Mucosa of descending colon (tissue), 3 donors: ENCODE results near the gene CRYM. TPM values are rescaled to one million over a fixed set of nuclear protein-coding genes. Genes with fewer than 3 reads are reported as not detected.

Experiments
- ATAC-seq: fragments of 200-7000 bp; cut with Tn5 transposase; one replicate; pipeline ENCODE4 v1.9.1; 2020; ENCODE audit warnings: mild to moderate bottlenecking, moderate library complexity
- DNase-seq, 3 donors: peaks; one replicate each; pipeline ENCODE4 v3.0.0-alpha.2; 2020
- H3K36me3 ChIP-seq: fragments of 200-600 bp; one replicate; pipeline ENCODE4 v1.8.0; 2021; ENCODE audit warnings: low read depth, mild to moderate bottlenecking
- H3K4me1 ChIP-seq: fragments of 200-600 bp; one replicate; pipeline ENCODE4 v1.8.0; 2021; ENCODE audit warnings: low read depth, mild to moderate bottlenecking
- H3K4me3 ChIP-seq: fragments of 200-600 bp; one replicate; pipeline ENCODE4 v1.8.0; 2021; ENCODE audit warnings: mild to moderate bottlenecking
- H3K9me3 ChIP-seq: fragments of 200-600 bp; one replicate; pipeline ENCODE4 v1.8.0; 2021; ENCODE audit warnings: mild to moderate bottlenecking
- intact Hi-C, 2 donors: fragments of 100-400 bp; cut with DNase I in 1 of 2; cut with micrococcal nuclease in 1 of 2; formaldehyde crosslinking; loops; one replicate each; pipeline versions ENCODE4 v1.11.0 to v1.11.1; 2022; cut with DNase I, micrococcal nuclease
- total RNA-seq, 3 donors: library from RNA; stranded (reverse); fragmentation: NEBNext Ultra II Directional in 2 of 3; extraction: Animal tissue kit (Norgen Biotek cat#: 25700) in 2 of 3; gene quantifications; one replicate each; pipeline versions ENCODE4 v1.2.1 to v1.2.4, GENCODE V29; 2021 to 2023
- TF ChIP-seq, protein P1 (sequence below): fragments of 200-600 bp; IDR thresholded peaks from one replicate; pipeline ENCODE4 v1.8.0; 2022; ENCODE audit warnings: antibody characterized with exemption, mild to moderate bottlenecking
- donor health status: DM: no; HTN: no; CAD: no; lungs with moderate emphysema.
- donor health status: DM: no; HTN: no; CAD: no.
- donor health status: DM: no; HTN: yes; CAD: no.

CRYM gene
- total RNA-seq, 3 donors from 2014 or later = 5.6 to 14.1 (median 9.5) TPM

DNA sequence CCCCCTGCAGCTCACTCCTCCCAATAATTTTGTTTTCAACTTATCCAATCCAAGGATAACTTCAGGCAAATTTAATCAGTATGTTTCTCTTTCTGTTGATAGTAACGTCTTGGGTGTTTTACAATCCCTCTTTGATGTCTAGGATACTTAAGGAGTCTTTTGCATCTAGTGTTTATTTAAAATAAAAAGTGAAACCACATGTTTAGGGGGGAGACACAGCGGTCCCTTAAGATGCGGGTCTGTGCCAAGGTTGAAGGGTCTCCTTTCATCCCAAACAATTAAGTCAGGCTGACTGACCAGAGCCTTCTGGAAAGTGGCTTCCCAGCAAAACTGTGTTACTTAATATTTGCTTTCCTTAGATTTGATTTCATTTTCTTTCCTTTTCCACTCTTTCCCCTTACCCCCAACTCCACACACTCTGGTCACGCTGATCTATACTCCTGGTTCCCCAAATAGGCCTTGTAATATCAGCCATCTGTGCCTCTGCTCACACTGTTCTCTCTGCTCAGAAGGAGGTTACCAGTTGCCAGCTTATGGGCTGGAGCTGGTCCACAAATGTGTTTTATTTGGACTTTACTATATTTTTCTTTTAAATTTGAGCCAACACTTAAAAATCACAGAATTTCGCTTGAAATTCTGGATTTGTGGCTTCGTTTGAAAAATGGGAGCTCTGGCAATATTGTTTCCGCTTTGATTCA, 33.4 kb downstream of the CRYM start:
- ATAC-seq = no peak
- Histone ChIP-seq H3K9me3 (no peaks in the 10 kb centered on the region), H3K36me3 (no peaks in the 10 kb centered on the region), H3K4me3 (no peak overlapping the region), H3K4me1 (peaks cover 12% of the 10 kb centered on the region)
- DNase-seq = no peak
- TF ChIP-seq, protein P1, sequence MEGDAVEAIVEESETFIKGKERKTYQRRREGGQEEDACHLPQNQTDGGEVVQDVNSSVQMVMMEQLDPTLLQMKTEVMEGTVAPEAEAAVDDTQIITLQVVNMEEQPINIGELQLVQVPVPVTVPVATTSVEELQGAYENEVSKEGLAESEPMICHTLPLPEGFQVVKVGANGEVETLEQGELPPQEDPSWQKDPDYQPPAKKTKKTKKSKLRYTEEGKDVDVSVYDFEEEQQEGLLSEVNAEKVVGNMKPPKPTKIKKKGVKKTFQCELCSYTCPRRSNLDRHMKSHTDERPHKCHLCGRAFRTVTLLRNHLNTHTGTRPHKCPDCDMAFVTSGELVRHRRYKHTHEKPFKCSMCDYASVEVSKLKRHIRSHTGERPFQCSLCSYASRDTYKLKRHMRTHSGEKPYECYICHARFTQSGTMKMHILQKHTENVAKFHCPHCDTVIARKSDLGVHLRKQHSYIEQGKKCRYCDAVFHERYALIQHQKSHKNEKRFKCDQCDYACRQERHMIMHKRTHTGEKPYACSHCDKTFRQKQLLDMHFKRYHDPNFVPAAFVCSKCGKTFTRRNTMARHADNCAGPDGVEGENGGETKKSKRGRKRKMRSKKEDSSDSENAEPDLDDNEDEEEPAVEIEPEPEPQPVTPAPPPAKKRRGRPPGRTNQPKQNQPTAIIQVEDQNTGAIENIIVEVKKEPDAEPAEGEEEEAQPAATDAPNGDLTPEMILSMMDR = no peak
- intact Hi-C loops = no loop called here

DNA sequence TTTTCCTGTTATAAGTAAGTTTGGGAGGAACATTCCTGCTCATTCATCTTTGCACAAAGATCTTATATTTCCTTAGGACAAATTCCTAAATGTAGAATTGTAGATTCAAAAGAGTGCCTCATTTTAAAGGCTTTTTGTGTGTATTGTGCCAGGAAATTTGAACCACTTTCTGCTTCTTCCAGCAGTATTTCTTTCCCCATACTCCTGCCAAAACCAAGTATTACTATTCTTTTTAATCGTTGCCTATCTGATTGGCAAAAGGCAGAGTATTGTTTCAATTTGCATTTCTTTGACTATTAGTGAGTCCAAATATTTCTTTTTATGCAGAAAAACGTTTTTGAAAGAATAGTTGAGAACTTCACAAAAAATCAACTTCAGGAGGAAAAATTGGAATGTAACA, 35.3 kb downstream of the CRYM start:
- no peaks in the 10 kb centered on the region for H3K36me3 ChIP-seq
- TF ChIP-seq, protein P1 = no peak
- ATAC-seq (no peak), DNase-seq (no peak)
- H3K4me3 ChIP-seq = no peak overlapping the region
- intact Hi-C loops = no loop called here
- H3K4me1 ChIP-seq = peaks cover 12% of the 10 kb centered on the region
- H3K9me3 ChIP-seq = no peaks in the 10 kb centered on the region

DNA sequence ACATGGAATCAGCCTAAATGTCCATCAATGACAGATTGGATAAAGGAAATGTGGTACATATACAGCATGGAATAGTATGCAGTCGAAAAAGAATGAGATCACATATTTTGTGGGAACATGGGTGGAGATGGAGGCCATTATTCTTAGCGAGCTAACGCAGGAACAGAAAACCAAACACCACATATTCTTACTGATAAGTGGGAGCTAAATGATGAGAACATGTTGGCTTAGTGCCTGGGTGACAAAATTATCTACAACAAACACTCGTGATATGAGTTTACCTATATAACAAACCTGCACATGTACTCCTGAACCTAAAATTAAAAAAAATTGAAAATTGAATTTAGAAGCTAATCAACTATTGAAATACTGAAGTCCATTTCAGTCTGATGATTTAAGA, 38.4 kb downstream of the CRYM start:
- TF ChIP-seq, protein P1 = no peak
- Histone ChIP-seq H3K9me3 (no peaks in the 10 kb centered on the region), H3K4me3 (no peak overlapping the region), H3K36me3 (no peaks in the 10 kb centered on the region), H3K4me1 (peaks cover 1% of the 10 kb centered on the region)
- DNase-seq (no peak), ATAC-seq (no peak)
- intact Hi-C loops = no loop called here

DNA sequence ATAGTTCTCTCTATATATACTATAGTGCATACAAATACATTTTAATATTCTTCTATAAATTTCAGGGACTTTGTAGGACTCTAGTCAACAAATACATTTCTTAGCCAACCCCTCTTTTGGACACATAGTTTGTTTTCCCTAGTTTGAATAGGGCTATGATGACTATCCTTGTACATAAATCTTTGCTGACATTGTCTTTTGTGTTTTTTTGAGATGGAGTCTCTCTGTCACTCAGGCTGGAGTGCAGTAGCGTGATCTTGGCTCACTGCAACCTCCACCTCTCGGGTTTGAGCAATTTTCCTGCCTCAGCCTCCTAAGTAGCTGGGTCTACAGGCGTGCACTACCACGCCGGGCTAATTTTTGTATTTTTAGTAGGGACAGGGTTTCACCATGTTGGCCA, 41.3 kb downstream of the CRYM start:
- H3K4me1 ChIP-seq = no peaks in the 10 kb centered on the region
- ATAC-seq (no peak), DNase-seq (no peak)
- no peak overlapping the region for H3K4me3 ChIP-seq
- no peaks in the 10 kb centered on the region for H3K9me3 ChIP-seq
- no peaks in the 10 kb centered on the region for H3K36me3 ChIP-seq
- intact Hi-C loops = no loop called here
- TF ChIP-seq, protein P1 = no peak

DNA sequence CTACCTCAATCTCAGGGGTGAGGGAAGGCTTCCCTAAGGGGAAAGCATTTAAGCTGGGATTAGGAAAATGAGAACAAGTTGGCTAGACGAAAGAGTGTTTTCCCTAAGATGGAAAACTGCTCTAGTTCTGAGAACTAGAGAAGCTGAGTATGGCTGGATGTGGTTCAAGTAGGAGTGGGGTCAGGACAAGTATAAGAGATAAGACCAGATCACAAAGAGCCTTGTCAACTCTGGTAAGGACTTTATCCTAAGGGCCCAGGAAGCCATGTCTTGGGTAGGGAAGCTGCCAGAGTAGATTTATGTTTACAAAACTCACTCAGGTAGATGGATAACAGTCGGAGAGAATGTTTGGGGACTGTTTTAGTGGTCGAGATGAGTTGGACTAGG, 42.9 kb downstream of the CRYM start:
- ATAC-seq (peak; percentile 25), DNase-seq (no peak)
- no peaks in the 10 kb centered on the region for H3K4me1 ChIP-seq
- H3K4me3 ChIP-seq = peak overlapping the region; percentile 15
- H3K36me3 ChIP-seq = no peaks in the 10 kb centered on the region
- H3K9me3 ChIP-seq = no peaks in the 10 kb centered on the region
- TF ChIP-seq, protein P1 = no peak
- intact Hi-C loops = no loop called here
